HG03064 (cell line): ENCODE data around the gene CGB7.
"Not testable (repeated sequence)": the region's sequence is repeated elsewhere in the genome, so short reads cannot be mapped to it uniquely, and the experiment has no call there.

Experiments used
- ATAC-seq: cut with Tn5 transposase; IDR thresholded peaks from one replicate; pipeline ENCODE4 v1.9.1; 2021; ENCODE audit warnings: low read depth; ENCODE audit not compliant: unreplicated experiment

Gene CGB7

GRCh38 chr19:49074869-49075268 is 17.3 kb upstream of the CGB7 start:
- not testable (repeated sequence) for ATAC-seq

- ATAC-seq, result no peak
Observed at GRCh38 chr19:49073514-49074378, 16.2 kb upstream of the CGB7 start.

- no peak for ATAC-seq
Observed at GRCh38 chr19:49071860-49072547, 14.5 kb upstream of the CGB7 start.

- no peak for ATAC-seq
Observed at GRCh38 chr19:49070416-49070815, 12.9 kb upstream of the CGB7 start.

- ATAC-seq, result no peak
Observed at GRCh38 chr19:49069026-49069425, 11.5 kb upstream of the CGB7 start.

- no peak for ATAC-seq
Observed at GRCh38 chr19:49067554-49067953, 10.0 kb upstream of the CGB7 start.

GRCh38 chr19:49065905-49066512 is 8.5 kb upstream of the CGB7 start:
- no peak for ATAC-seq

- no peak for ATAC-seq
Observed at GRCh38 chr19:49064768-49065611, 7.4 kb upstream of the CGB7 start, which contains the start of gene NTF4. TSS of gene NTF4 (minus strand) at chr19:49064818. CDS start at chr19:49061997, 2,821 bp downstream.

- no peak for ATAC-seq
Observed at GRCh38 chr19:49064029-49064629, 6.6 kb upstream of the CGB7 start.

- no peak for ATAC-seq
Observed at GRCh38 chr19:49061445-49061844, 3.9 kb upstream of the CGB7 start.

GRCh38 chr19:49061000-49061399 is 3.5 kb upstream of the CGB7 start:
- ATAC-seq, result no peak

- no peak for ATAC-seq
Observed at GRCh38 chr19:49059053-49059452, 1.5 kb upstream of the CGB7 start.

- ATAC-seq, result no peak
Observed at GRCh38 chr19:49058562-49058961, 1.0 kb upstream of the CGB7 start.

- ATAC-seq, result not testable (repeated sequence)
Observed at GRCh38 chr19:49056902-49057596, 500 bp downstream of the CGB7 start.

GRCh38 chr19:49056101-49056901 is 1.2 kb downstream of the CGB7 start:
- no peak for ATAC-seq

- ATAC-seq, result not testable (repeated sequence)
Observed at GRCh38 chr19:49050376-49051033, 7.0 kb downstream of the CGB7 start.

- not testable (repeated sequence) for ATAC-seq
Observed at GRCh38 chr19:49049834-49050233, 7.7 kb downstream of the CGB7 start.

GRCh38 chr19:49049011-49049410 is 8.5 kb downstream of the CGB7 start, which contains the start of gene CGB8:
TSS of gene CGB8 (minus strand) at chr19:49049111. CDS start at chr19:49048739, 372 bp downstream.
- ATAC-seq, result not testable (repeated sequence)
